H1 (cell line): ENCODE measurements around the gene MCF2L2.

Experiments used
- CHD2 ChIP-seq: IDR thresholded peaks from 2 replicates; pipeline ENCODE4 v1.6.1; 2012; ENCODE audit warnings: low read length, improper control_type of control experiment
- CREB1 ChIP-seq: IDR thresholded peaks from 2 replicates; pipeline ENCODE4 v1.6.1; 2012; ENCODE audit warnings: inconsistent platforms
- CTCF ChIP-seq, 3 experiments: IDR thresholded peaks; 1 replicate in 2 of 3; 2 replicates in 1 of 3; pipeline versions ENCODE4 v1.5.1 to v1.6.1; 2011; ENCODE audit warnings: low read length in 3 of 3, mild to moderate bottlenecking in 3 of 3, inconsistent platforms in 2 of 3, low read depth in 1 of 3, moderate library complexity in 1 of 3; ENCODE audit not compliant: insufficient read depth in 1 of 3; ENCODE audit errors: control extremely low read depth in 1 of 3
- EZH2 ChIP-seq: fragments of 200-600 bp; sonication (generic); IDR thresholded peaks from 2 replicates; pipeline ENCODE4 v1.7.1; 2012; ENCODE audit warnings: low read depth, mild to moderate bottlenecking, moderate library complexity, low read length, inconsistent platforms; ENCODE audit not compliant: severe bottlenecking
- MAX ChIP-seq: IDR thresholded peaks from 2 replicates; pipeline ENCODE4 v1.6.1; 2012; ENCODE audit warnings: inconsistent platforms
- POLR2A ChIP-seq, 2 experiments: IDR thresholded peaks; 1 replicate in 1 of 2; 2 replicates in 1 of 2; pipeline ENCODE4 v1.6.1; 2011; ENCODE audit warnings: low read depth in 2 of 2, low read length in 2 of 2, mild to moderate bottlenecking in 2 of 2; ENCODE audit errors: control extremely low read depth in 1 of 2
- POLR2AphosphoS5 ChIP-seq: IDR thresholded peaks from 2 replicates; pipeline ENCODE4 v1.6.1; 2011; ENCODE audit warnings: low read depth, low read length
- TEAD4 ChIP-seq: IDR thresholded peaks from 2 replicates; pipeline ENCODE4 v1.6.1; 2012; ENCODE audit warnings: low read depth, low read length, inconsistent platforms, mixed read lengths

GRCh38 chr3:183342824-183343223 is 85.6 kb downstream of the MCF2L2 start:
- TF ChIP-seq CTCF (IDR thresholded peaks at IDR 0.05; ENCODE audit: control extremely low read depth in 1 of 3, insufficient read depth in 1 of 3, low read depth in 1 of 3, low read length in 3 of 3), result no peak
- no peak for TF ChIP-seq CREB1
- TF ChIP-seq MAX, result no peak
- TF ChIP-seq POLR2A (IDR thresholded peaks at IDR 0.05; ENCODE audit: control extremely low read depth in 1 of 2, low read depth in 2 of 2, low read length in 2 of 2), result no peak
- no peak for TF ChIP-seq POLR2AphosphoS5
- TF ChIP-seq CHD2, result no peak
- no peak for TF ChIP-seq TEAD4
- no peak for TF ChIP-seq EZH2
